SK-N-SH (cell line): ENCODE measurements around the gene TMEM200B.

Experiments
- EP300 ChIP-seq, 2 experiments: IDR thresholded peaks; 2 replicates each; pipeline versions ENCODE4 v1.4.0 to v1.6.1; 2012; ENCODE audit warnings: borderline replicate concordance in 1 of 2, low read depth in 1 of 2, low read length in 1 of 2
- IRF3 ChIP-seq: fragments of 150-350 bp; IDR thresholded peaks from 2 replicates; pipeline ENCODE4 v1.6.1; 2016; ENCODE audit warnings: mild to moderate bottlenecking, low read depth, low read length
- SMC3 ChIP-seq: IDR thresholded peaks from 2 replicates; pipeline ENCODE4 v1.6.1; 2012; ENCODE audit warnings: low read depth, low read length, improper control_type of control experiment

DNA sequence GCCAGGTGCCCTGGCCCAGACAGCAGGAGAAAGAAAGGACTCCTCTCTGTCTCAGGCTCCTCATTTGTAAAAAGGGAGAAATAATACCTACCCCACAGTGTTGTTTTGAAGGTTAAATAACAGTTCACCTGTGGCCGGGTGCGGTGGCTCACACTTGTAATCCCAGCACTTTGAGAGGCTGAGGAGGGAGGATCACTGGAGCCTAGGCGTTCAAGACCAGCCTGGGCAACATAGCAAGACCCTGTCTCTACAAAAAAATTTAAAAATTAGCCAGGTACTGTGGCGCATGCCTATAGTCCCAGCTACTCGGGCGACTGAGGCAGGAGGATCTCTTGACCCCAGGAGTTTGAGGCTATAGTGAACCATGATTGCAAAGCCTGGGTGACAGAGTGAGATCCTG lies 2.5 kb upstream of the TMEM200B start:
- TF ChIP-seq IRF3 (no peak), EP300 (IDR thresholded peaks at IDR 0.05; ENCODE audit: borderline replicate concordance in 1 of 2, low read depth in 1 of 2, low read length in 1 of 2) (no peak), SMC3 (no peak)
